ENCODE results near the gene UBE2J2.

The UBE2J2 gene

DNA sequence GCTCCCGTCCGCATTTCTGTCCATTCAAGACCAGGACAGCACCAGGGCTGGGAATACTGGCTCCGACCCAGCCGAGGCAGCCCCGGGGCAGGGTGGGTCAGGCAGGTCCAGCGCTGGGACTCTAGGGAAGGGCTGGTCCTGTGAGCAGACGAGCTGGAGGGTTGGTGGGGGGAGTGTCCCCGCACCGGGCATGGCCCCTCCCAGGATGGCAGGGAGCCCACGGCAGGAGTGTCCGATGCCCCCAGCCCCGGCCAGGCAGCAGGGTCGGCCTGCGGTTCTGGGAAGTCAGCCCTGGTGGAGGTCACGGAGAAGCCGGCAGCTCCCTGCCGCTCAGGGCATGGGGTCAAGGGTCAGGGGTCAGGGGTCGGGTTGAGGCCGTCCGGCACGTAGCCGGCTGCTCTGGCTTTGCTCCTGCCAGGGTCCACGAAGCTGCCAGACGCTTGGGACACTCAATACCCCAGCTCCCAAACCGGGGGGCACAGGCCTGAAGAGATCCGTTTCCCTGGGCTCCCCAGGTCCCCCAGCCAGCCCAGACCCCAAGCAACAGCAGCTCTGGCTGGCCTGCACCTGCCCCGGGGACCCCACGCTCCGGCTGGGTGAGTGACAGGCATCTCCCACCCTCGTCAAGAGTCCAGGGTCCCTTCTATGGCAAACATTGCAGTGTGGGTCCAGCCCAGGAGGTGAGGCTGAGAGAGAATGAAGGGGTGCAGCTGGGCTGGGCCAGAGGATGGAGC, 33.9 kb downstream of the UBE2J2 start:
- DNase-seq (ENCODE audit: low read depth): no peak

DNA sequence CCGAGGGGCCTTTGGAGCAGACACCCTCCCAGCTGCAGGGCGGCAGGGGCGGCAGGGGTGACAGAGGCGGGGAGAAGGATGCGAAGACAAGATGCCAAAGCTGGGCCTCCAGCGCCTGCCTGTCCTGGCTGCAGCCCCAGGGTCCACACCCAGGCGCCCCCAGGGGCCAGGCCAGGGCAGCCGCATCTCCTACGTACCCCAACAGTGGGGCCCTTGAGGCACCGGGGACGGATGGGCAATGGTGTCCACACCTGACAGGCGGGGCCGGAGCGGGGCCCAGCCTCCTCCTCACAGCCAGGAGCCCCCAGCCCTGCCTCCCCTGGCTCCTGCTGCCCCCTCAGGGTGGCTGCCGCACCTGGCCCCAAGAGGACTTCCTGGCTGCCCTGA, 34.4 kb downstream of the UBE2J2 start:
- DNase-seq (ENCODE audit: low read depth): no peak

DNA sequence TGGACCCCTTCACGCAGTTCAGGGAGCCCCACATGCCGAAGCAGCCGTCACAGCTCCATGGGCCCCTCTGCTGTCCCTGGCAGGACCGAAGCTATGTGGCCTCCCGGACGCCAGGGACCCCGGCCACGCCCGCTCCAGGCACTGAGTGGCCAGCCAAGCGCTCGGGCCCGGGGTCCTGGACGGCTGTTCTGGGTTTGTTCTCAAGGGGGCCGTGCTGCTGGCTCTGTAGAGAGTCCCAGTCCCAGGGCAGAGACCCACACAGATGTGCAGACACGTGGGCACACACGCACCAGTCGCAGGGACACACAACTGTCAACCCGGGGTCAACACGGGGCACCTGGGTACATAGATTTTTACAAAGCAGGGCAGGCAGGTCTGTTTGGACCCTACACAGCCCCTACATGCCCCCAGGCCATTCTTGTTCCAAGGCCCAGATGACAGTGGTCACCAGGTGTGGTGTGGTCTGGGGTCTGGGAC, 34.9 kb downstream of the UBE2J2 start:
- DNase-seq (ENCODE audit: low read depth): no peak

DNA sequence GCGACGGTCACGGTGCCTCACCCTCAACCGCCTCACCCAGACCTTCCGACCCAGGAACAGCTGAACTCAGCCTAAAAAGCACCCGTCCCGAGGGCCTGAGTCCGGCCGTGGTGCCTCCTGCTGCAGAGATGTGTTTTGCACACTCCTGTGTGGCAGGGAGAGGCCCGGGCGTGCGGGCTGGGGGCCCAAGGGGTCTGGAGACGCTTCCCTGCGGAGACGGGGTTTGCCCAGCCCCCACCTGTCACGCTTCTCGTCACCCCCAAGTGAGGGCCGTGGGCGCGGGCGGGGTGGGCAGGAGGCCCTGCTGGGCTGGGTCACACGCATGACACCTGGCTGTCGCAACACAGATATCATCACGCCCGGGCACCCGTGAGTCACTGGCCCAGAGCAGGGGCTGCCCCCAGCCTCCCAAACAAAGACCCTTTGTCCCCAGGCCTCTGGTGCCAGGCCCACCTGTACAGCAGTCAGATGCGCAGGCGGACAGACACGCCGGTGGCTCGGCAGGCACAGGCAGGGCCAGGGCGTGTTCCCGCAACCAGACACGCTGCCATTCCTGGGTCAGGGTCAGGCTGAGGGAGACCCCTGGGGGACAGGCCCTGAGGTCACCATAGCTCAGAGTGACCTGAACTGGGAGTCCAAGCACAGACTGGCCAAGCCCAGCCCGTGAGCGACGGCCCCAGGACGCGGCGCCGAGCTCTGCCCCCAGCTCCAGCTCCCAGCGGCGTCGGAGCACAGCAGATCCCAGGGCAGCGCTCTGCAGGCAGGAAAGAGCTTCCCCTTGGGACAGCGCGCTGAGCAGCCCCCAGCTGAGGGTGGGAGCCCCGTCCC, 35.6 kb downstream of the UBE2J2 start:
- no peak for DNase-seq (ENCODE audit: low read depth)

DNA sequence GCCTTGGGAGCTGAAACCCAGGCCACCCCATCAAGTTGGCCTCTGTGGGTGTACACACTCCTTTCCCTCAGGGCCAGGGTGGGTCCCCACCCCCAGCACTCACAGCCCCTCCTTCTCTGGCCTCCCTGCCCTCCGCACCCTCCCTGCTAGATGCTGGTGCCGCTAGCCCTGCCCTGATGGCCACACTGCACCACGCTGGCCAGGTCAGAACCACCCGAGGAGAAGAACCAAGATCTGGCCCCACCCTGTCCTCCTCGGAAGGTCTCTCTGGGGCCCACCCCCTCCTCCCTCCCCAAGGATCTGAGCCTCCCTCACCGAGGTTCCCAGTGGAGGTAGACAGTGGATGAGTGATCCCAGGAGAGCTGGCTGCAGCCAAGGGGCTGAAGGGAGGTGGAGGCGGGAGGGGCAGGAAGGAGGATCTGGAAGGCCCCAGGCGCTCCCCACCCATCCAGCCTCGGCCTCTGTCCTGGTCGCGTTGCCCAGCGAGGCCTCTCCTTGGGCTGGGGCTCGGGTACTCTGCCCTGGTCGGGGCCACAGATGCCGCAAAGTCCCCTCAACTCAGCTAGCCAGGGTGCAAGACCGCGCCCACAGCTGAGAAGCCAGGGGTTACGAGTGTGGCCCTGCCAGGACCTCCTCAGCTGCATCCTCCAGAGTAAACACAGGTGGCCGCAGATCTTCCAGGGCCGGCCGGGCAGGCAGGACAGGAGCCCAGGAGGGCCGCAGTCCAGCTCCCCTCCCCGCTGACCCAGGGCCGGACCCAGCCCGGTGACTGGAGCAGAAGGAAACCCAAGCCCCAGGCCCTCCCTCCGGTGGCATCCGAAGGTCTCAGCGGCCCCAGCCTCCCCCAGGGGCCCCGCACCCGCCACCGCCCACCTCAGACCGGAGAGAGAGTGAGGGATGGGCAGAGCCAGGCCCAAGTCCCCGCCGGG, 36.4 kb downstream of the UBE2J2 start:
- no peak for DNase-seq (ENCODE audit: low read depth)

DNA sequence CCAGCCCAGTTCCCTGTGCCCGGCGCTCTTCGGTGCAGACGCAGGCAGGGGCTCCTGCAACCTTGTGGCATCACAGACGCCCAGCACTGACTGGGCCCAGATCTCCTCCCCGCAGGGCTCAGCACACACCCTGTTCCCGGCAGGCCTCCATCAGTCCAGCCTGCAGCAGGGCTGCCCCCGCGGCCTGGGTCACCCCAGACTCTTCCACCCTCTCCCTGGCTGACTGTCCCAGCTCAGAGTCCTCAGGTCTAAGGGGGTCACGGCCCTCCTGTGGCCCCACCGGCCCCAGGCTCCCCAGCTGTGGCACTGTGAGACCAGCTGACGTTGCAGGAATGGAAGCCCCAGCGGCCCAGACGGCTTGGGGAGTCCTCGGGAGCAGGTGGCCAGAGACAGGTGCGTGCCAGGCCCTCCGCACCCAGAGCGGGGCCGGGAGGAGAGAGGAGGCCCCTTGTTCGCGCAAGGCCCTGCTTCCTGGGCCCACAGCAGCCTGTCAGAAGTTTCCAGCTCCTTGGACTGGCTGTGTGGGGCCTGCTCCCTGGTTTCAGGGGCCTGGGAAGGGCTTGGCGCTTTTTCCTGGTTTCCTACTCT, 37.4 kb downstream of the UBE2J2 start:
- DNase-seq (ENCODE audit: low read depth): no peak

DNA sequence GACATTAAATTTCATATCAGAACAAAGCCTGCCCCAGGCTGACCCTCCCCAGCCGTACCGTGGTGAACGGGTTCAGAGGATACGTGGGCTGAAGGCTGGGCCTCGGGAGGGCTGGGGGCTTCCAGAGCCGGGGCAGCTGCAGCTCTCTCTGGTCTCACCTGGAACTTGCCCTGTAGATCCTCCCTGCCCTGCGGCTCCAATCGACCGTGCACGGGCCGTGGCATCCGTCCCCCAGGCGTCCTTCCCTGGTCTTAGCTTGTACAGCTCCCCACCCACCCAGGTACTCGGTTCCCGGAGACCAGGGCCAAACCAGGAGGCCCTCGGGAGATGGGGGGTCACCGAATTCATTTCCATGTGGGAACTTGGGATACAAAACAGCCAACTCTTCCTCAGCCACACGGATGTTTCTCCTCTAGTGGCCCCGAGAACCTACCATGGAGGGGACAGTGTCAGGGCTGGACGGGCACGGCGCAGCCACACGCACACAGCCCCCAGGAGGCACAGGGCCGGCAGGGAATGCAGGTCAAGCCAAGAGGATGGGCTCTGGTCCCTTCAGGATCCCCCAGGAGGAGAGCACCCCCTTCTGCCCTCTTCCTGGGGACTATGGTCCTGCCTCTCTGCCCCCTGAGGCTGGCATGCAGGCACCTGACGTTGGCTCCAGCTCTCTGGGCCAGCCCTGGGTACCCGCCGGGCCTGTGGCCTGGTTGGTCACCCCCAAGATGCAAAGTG, 38.5 kb downstream of the UBE2J2 start:
- no peak for DNase-seq (ENCODE audit: low read depth)

DNA sequence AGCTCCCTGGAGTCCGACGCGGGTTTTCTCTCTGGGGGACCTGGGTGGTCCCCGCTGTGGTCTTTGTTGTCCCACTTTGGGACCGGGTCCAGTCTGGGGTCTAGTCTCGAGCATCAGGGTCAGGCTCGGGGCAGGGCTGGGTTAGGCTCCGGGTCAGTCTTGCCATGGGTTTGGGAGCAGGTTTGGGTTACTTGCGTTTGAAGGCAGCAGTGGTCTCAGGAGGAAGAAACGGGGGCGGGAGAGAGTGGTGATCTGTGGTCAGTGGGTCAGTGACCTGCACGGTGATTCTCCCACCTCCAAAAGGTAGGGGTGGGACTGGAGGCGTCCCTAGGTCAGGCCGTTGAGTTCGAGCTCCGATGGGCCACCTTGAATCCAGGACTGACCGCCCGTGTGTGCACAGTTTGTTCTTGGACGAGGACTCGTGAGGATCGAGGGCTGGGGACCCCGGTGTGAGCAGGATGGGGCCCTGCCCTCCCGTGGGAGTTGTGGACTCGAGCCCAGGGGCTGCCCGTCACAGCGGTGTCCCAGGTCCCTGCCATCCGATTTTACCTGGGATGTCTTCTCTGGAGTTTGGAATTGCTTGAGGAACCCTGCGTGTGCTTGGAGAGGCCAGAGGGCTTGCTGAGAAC, 39.4 kb downstream of the UBE2J2 start:
- no peak for DNase-seq (ENCODE audit: low read depth)

DNA sequence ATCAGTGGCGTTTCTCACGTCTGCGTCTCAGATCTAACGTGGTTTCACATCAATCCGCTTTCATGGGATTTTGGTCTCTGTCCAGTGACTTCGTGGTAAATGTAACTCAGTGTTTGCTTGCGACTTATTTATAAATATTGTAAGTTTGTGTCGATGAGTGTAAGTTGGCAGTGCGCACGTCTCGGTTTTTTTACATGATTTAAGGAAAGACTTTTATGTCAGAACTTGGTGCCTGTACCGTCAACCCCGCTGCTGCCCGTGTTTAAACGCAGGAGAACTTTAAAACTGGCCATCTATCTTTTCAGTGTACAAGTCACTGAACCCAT, 40.1 kb downstream of the UBE2J2 start:
- no peak for DNase-seq (ENCODE audit: low read depth)

DNA sequence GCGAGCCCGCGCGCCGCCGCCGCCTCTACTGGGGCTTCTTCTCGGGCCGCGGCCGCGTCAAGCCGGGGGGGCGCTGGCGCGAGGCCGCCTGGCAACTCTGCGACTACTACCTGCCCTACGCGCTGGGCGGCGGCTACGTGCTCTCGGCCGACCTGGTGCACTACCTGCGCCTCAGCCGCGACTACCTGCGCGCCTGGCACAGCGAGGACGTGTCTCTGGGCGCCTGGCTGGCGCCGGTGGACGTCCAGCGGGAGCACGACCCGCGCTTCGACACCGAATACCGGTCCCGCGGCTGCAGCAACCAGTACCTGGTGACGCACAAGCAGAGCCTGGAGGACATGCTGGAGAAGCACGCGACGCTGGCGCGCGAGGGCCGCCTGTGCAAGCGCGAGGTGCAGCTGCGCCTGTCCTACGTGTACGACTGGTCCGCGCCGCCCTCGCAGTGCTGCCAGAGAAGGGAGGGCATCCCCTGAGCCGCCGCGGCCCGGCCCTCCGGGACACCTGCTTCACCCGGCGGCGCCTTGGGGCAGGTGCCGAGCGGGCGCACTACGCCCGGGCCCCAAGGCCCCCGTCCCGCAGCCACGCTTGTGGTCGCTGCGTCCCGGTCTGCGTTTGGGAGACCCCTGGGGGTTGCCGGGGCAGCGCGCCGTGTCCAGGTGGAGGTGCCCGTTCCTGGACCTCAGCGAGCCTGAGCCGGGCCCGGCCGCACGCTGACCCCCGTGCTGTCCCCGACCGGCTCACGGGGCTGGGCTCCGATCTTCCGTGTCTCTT, 40.7 kb downstream of the UBE2J2 start:
- no peak for DNase-seq (ENCODE audit: low read depth)

DNA sequence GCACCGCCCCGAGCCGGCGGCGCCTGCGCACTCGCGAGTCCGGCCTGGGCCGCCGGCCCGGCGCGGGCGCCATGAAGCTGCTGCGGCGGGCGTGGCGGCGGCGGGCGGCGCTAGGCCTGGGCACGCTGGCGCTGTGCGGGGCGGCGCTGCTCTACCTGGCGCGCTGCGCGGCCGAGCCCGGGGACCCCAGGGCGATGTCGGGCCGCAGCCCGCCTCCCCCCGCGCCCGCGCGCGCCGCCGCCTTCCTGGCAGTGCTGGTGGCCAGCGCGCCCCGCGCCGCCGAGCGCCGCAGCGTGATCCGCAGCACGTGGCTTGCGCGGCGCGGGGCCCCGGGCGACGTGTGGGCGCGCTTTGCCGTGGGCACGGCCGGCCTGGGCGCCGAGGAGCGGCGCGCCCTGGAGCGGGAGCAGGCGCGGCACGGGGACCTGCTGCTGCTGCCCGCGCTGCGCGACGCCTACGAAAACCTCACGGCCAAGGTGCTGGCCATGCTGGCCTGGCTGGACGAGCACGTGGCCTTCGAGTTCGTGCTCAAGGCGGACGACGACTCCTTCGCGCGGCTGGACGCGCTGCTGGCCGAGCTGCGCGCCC, 41.4 kb downstream of the UBE2J2 start, which contains the start of gene B3GALT6:
Gene B3GALT6, plus strand, starts transcription at position 30 of the 588 bp plus-strand sequence. Its CDS starts 42 bp downstream, at position 72.
- no peak for DNase-seq (ENCODE audit: low read depth)

DNA sequence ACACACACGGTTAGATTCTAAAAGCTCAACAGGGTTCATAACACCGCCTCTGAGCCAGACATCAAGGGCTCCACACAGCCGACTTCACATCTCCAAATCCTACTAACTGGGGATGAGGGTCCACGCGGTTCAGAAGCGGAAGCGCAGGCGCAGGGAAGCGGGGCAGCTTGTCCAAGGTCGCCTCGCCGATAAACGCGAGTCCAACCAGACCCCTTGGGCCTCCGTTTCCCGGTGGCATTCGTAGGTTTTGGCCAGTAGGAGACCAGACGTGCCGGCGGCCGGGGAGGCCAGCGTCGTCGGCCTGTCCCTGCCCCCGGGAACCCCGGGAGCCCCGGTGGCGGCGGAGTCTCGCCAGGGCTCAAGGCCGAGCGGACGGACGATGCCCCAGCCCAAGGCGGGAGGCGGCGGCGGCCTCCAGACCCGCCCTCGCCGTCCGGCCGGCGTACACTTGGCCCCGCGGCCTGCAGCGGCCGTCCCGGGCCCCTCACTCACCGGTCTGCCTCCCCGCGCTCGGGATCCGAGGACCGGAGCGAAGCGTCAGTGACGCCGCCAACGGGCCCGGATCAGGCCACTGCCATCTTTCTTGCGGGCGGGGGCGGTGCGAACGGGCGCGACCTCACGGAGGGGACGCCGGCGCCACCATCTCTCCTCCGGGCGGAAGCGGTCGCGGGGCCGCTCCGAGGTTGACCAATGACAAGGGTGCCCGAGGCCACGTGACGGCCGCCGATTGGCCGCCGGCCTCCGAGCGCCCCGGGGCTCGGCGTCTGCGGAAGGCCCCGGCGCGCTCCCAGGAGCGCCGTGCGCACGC, 42.0 kb downstream of the UBE2J2 start, which contains the start of gene SDF4:
Gene SDF4, minus strand, starts transcription at position 602 of the 808 bp plus-strand sequence. CDS start 3,229 bp downstream, outside the sequence.
- DNase-seq (ENCODE audit: low read depth): peak; percentile 87

DNA sequence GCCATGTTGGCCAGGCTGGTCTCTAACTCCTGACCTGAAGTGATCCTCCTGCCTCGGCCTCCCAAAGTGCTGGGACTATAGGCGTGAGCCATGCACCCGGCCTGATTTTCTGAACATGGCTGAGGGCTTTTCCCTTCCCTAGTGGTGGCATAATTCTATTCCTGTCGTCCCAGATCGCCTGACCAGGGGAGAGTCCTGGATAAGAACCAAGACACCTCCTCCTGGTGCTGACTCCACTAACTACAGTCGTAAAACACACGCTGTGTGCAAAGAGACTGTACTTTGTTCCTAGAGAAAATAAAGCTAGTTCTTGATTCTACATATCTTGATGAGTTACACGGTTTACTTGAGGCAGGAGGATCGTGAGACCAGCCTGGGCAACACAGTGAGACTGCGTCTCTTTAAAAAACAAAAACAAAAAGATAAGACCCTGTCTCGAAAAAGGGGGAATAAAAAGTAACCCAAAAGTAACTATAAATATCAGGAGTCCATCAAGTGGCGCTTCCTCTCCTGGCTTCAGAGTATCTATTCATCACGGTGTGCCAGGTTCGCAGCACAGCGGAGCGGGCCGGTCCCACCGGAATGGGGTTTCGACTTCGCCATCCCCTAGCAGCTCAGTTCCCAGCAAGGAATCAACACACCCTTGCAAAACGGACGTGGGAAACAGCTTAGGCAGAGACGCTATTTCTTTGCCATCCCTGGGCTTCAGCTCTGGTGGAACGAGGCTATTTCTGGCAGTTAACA, 42.8 kb downstream of the UBE2J2 start:
- DNase-seq (ENCODE audit: low read depth): no peak

DNA sequence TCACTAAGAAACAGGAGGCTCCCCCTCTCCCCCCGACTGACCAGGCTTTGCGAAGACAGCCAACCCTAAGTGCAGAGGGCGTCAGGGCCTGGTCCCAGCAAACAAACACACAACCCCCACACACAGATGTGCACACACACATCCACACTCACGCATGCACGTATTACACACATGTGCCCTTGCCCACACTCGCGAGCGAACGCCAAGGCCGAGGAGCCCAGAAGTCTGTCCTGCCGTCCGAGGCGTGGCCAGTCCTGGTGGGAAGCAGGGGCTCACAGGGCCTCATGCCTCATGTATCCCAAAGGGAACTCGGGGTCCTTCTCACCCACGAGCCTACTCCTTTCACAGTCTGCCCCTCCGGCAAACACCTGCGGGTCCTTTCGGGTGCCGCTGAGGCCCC, 43.9 kb downstream of the UBE2J2 start:
- DNase-seq (ENCODE audit: low read depth): no peak

DNA sequence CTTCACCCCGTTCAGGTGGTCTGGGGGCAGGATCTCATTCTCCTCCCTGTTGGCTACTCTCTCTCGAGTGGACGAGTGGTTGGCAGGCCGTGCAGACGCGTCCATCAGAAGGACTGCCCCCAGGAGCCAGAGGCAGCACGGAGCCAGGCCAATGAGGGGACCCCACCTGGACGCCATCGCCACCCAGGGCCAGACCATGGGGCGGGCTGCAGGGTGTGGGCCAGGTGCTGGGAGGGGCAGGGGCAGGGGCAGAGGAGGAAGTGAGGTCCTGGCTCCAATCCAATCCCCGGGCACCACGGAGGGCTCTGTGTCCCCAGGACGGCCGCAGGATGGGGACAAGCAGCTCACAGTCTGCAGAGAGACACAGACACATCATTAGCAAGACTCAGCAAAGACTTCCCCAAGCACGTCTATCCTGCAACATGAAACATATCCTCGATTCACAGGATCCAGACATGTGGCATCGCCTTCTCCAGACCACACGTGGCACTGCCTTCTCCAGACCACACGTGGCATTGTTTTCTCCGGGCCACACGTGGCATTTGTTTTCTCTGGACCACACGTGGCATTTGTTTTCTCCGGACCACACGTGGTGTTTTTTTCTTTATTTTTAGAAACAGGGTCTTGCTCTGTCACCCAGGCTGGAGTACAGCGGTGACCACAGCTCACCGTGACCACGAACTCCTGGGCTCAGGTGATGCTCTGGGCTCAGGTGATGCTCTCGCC, 44.9 kb downstream of the UBE2J2 start:
- DNase-seq (ENCODE audit: low read depth): no peak

DNA sequence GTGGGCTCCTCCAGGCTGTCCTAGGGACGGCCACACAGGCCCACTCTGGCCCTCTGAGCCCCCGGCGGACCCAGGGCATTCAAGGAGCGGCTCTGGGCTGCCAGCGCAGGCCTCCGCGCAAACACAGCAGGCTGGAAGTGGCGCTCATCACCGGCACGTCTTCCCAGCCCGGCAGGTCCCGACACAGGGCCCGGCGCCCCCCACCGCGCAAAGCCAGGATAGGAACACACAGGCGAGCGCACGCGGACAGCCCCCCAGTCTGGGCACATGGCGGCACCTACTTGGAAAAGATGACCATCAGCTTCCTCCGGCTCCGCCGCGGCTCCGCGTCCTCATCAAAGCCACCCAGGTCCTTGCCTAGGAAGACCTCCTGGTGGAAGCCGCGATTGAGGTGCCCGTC, 45.5 kb downstream of the UBE2J2 start:
- no peak for DNase-seq (ENCODE audit: low read depth)

DNA sequence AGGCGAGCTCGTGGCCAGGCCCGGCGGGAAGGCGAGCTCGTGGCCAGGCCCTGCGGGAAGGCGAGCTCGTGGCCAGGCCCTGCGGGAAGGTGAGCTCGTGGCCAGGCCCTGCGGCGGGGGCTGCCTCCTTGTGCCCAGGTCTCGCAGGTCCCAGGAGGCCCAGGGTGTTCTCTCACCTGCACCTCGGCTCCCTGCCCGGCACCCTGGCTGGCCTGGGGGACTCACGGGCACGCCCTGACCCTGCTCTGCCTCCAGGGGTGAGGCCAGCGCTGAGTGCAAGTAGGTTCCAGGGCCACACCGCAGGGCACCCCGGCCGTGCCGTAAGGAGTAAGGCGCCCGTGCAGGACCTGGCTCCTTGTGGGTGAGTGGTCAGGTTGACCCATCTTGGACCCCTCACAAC, 46.3 kb downstream of the UBE2J2 start:
- no peak for DNase-seq (ENCODE audit: low read depth)

All from stimulated activated CD8-positive, alpha-beta memory T cell treated with anti-CD3 and anti-CD28 coated beads, Interleukin-15, amount 100 ng/mL, for 1 hour (primary cell).